Endothelial cell of umbilical vein (primary cell): ENCODE measurements around the gene MAGEB17. TPM values are rescaled to one million over a fixed set of nuclear protein-coding genes. Genes with fewer than 3 reads are reported as not detected.

ENCODE experiments used
- BruUV-seq: library from RNA; stranded (reverse); fragments of 400-500 nt; replicated peaks from 2 replicates; lab custom pipeline; 2021; lab: Mats Ljungman, UMichigan
- CTCF ChIA-PET: fragments of 300-600, 350-600 bp; sonication (Branson Sonifier 250); formaldehyde crosslinking; loops from one replicate; lab custom pipeline; 2021; ENCODE audit warnings: antibody characterized with exemption, inconsistent platforms; lab: Charles Lee
- POLR2A ChIA-PET: fragments of 300-600, 350-600 bp; sonication (Branson Sonifier 250); formaldehyde crosslinking; loops from one replicate; lab custom pipeline; 2021; ENCODE audit warnings: antibody characterized with exemption, inconsistent platforms; lab: Charles Lee
- DNase-seq: peaks from one replicate; pipeline ENCODE4 v3.0.0-alpha.2; 2011; ENCODE audit warnings: low read depth, low spot score
- FAIRE-seq: peaks from 2 replicates; lab custom pipeline; 2011; peaks lifted over from hg19 to GRCh38; lab: Jason Lieb, UNC
- H2AFZ ChIP-seq: 2 replicates; pipeline ENCODE4 v1.6.0; 2012; ENCODE audit warnings: low read depth, low read length, control low read depth, inconsistent platforms
- H3K27ac ChIP-seq: 2 replicates; pipeline ENCODE4 v1.5.1; 2011; ENCODE audit warnings: low read depth, mild to moderate bottlenecking, control low read depth, low read length, moderate library complexity; ENCODE audit not compliant: insufficient read depth
- H3K27me3 ChIP-seq, 2 experiments: 2 replicates each; pipeline versions ENCODE4 v1.6.0 to v1.6.1; 2011; ENCODE audit warnings: low read length in 2 of 2, mixed read lengths in 1 of 2; ENCODE audit not compliant: control insufficient read depth in 2 of 2, insufficient read depth in 2 of 2
- H3K36me3 ChIP-seq, 2 experiments: 2 replicates in 1 of 2; 3 replicates in 1 of 2; pipeline ENCODE4 v1.5.1; 2011; ENCODE audit warnings: low read length in 2 of 2, mild to moderate bottlenecking in 1 of 2, moderate library complexity in 1 of 2; ENCODE audit not compliant: control insufficient read depth in 2 of 2, insufficient read depth in 2 of 2; ENCODE audit errors: extremely low read depth in 1 of 2
- H3K4me1 ChIP-seq: 3 replicates; pipeline ENCODE4 v1.5.1; 2011; ENCODE audit warnings: mild to moderate bottlenecking, low read length; ENCODE audit not compliant: control insufficient read depth, insufficient read depth; ENCODE audit errors: extremely low read depth
- H3K4me2 ChIP-seq: 2 replicates; pipeline ENCODE4 v1.6.1; 2011; ENCODE audit warnings: low read length, control low read depth, mixed read lengths; ENCODE audit not compliant: insufficient read depth
- H3K4me3 ChIP-seq, 3 experiments: fragments of 200-600 bp in 1 of 3; sonication (generic), shearing (Covaris generic) in 1 of 3; replicated peaks in 1 of 3; 2 replicates each; pipeline ENCODE4 v1.5.1; 2011 to 2016; ENCODE audit warnings: control low read depth in 3 of 3, low read length in 3 of 3, mild to moderate bottlenecking in 2 of 3, inconsistent platforms in 1 of 3, low read depth in 1 of 3, moderate library complexity in 1 of 3; ENCODE audit not compliant: insufficient read depth in 1 of 3
- H3K79me2 ChIP-seq: 2 replicates; pipeline ENCODE4 v1.6.0; 2012; ENCODE audit warnings: low read length, inconsistent platforms; ENCODE audit not compliant: control insufficient read depth, insufficient read depth
- H3K9ac ChIP-seq: replicated peaks from 2 replicates; pipeline ENCODE3; 2011; ENCODE audit warnings: low read length, control low read depth; ENCODE audit not compliant: insufficient read depth; ENCODE audit errors: extremely low read depth
- H3K9me1 ChIP-seq: replicated peaks from 3 replicates; pipeline ENCODE4 v1.6.0; 2011; ENCODE audit warnings: mild to moderate bottlenecking, low read length; ENCODE audit not compliant: control insufficient read depth, insufficient read depth; ENCODE audit errors: extremely low read depth
- H3K9me3 ChIP-seq: replicated peaks from 2 replicates; pipeline ENCODE4 v1.5.1; 2012; ENCODE audit warnings: low read length, inconsistent platforms; ENCODE audit not compliant: control insufficient read depth, insufficient read depth
- H4K20me1 ChIP-seq: replicated peaks from 2 replicates; pipeline ENCODE3; 2011; ENCODE audit warnings: mild to moderate bottlenecking, low read length; ENCODE audit not compliant: control insufficient read depth, insufficient read depth; ENCODE audit errors: extremely low read depth
- CTCF ChIP-seq, 2 donors: IDR thresholded peaks; 1 replicate in 1 of 2; 2 replicates in 1 of 2; pipeline ENCODE4 v1.5.1; 2011; ENCODE audit warnings: low read length in 2 of 2, mild to moderate bottlenecking in 2 of 2, moderate library complexity in 2 of 2, control low read depth in 1 of 2, inconsistent platforms in 1 of 2, low read depth in 1 of 2; ENCODE audit not compliant: insufficient read depth in 1 of 2; ENCODE audit errors: extremely low read depth in 1 of 2
- EZH2 ChIP-seq: IDR thresholded peaks from 2 replicates; pipeline ENCODE4 v1.6.1; 2012; ENCODE audit warnings: borderline replicate concordance, low read depth, mild to moderate bottlenecking, moderate library complexity, low read length, inconsistent platforms; ENCODE audit not compliant: severe bottlenecking
- FOS ChIP-seq: IDR thresholded peaks from 2 replicates; pipeline ENCODE4 v1.6.1; 2011; ENCODE audit warnings: mild to moderate bottlenecking, low read length, moderate library complexity, borderline replicate concordance; ENCODE audit not compliant: insufficient read depth
- GATA2 ChIP-seq: IDR thresholded peaks from 2 replicates; pipeline ENCODE4 v1.7.0; 2011; ENCODE audit warnings: low read depth, mild to moderate bottlenecking, moderate library complexity, mixed read lengths, low read length; ENCODE audit not compliant: insufficient read length, insufficient read depth
- JUN ChIP-seq: IDR thresholded peaks from 2 replicates; pipeline ENCODE4 v1.6.1; 2011; ENCODE audit warnings: borderline replicate concordance, low read depth; ENCODE audit not compliant: insufficient read length, insufficient read depth
- MAX ChIP-seq: IDR thresholded peaks from 2 replicates; pipeline ENCODE4 v1.6.1; 2011; ENCODE audit not compliant: insufficient read depth, insufficient read length
- MYC ChIP-seq: IDR thresholded peaks from one replicate; pipeline ENCODE4 v1.6.1; 2011; ENCODE audit warnings: mild to moderate bottlenecking, low read depth, low read length
- POLR2A ChIP-seq: IDR thresholded peaks from 2 replicates; pipeline ENCODE4 v1.6.1; 2012; ENCODE audit warnings: low read depth, mild to moderate bottlenecking, control low read depth, low read length
- POLR2AphosphoS5 ChIP-seq: IDR thresholded peaks from 2 replicates; pipeline ENCODE4 v1.6.1; 2012; ENCODE audit warnings: low read depth, mild to moderate bottlenecking, control low read depth, low read length, moderate library complexity; ENCODE audit not compliant: insufficient read depth
- dilution Hi-C: fragments of 300-500 bp; cut with MboI; formaldehyde crosslinking; loops from one replicate; pipeline ENCODE4 v1.15.0; 2019; ENCODE audit warnings: low sequenced_read_pairs; ENCODE audit not compliant: extremely low pct_ligation_motif_present
- intact Hi-C: fragments of 100-400 bp; cut with micrococcal nuclease; formaldehyde crosslinking; loops from one replicate; pipeline ENCODE4 v1.10.0; 2022
- polyA plus RNA-seq, 4 experiments: library from polyadenylated mRNA; depleted of rRNA in 3 of 4; stranded (reverse) in 3 of 4; unstranded in 1 of 4; fragments of >200 nt; gene quantifications; 2 replicates each; pipeline versions ENCODE4 v1.2.1 to v1.2.3, GENCODE V29; 2011 to 2012; ENCODE audit warnings: missing spikeins in 1 of 4
- total RNA-seq: library from RNA; stranded (reverse); gene quantifications from 2 replicates; pipeline ENCODE4 v1.2.3, GENCODE V29; 2021

Gene MAGEB17
- total and polyA plus RNA-seq, 2 donors (not counting 3 experiments of a cell fraction or from before 2014, with no cell fraction given) = not detected

GRCh38 chrX:16210061-16210460 lies 42.8 kb downstream of the MAGEB17 start:
- H3K79me2 ChIP-seq = no peaks in the 10 kb centered on the region
- H3K9me3 ChIP-seq = no peaks in the 10 kb centered on the region
- FAIRE-seq = no peak
- intact Hi-C loops = loop anchor here (5.0 to 10.0 kb wide), 2 partner anchors 278 to 355 kb away; partner anchors contain the start of gene AP1S2
- H3K4me2 ChIP-seq = no peak overlapping the region
- ChIA-PET POLR2A (no interaction called here), CTCF (interaction anchor here (4.1 kb wide), 1 partner anchor 87 kb away, joined by 50 read pairs; the partner anchor contains the start of gene GRPR)
- peaks cover 0 to 1% of the 10 kb centered on the region in 2 experiments for H3K27me3 ChIP-seq
- no peaks in the 10 kb centered on the region for H4K20me1 ChIP-seq
- H3K4me1 ChIP-seq = no peaks in the 10 kb centered on the region
- no peak for DNase-seq
- H3K27ac ChIP-seq = no peak overlapping the region
- no TSS peak for BruUV-seq
- no peaks in the 10 kb centered on the region for H3K36me3 ChIP-seq
- no peak overlapping the region for H2AFZ ChIP-seq
- H3K9ac ChIP-seq = no peak overlapping the region
- H3K4me3 ChIP-seq = no peak overlapping the region
- no peaks in the 10 kb centered on the region for H3K9me1 ChIP-seq
- dilution Hi-C loops = no loop called here
- TF ChIP-seq GATA2 (no peak), JUN (no peak), MAX (no peak), FOS (no peak), CTCF (IDR thresholded peaks at IDR 0.05; ENCODE audit: extremely low read depth in 1 of 2, insufficient read depth in 1 of 2, low read depth in 1 of 2, low read length in 2 of 2) (no peak), EZH2 (no peak), POLR2A (no peak), POLR2AphosphoS5 (no peak), MYC (no peak)
